GM23338 (cell line): Measurements from ENCODE around the gene USH1G.
"Not testable (repeated sequence)": the region's sequence is repeated elsewhere in the genome, so short reads cannot be mapped to it uniquely, and the experiment has no call there.

Source experiments
- CREB1 ChIP-seq: fragments of 250-450 bp; sonication (Bioruptor Pico); IDR thresholded peaks from 2 replicates; pipeline ENCODE4 v1.5.0; 2020; ENCODE audit warnings: low read depth, mild to moderate bottlenecking, moderate library complexity
- CTCF ChIP-seq, 2 experiments: fragments of 200-600 bp in 1 of 2; sonication (generic) in 1 of 2; conservative IDR thresholded peaks; 2 replicates each; pipeline versions ENCODE4 v1.5.1 to v1.6.1; 2016 to 2017; ENCODE audit warnings: antibody characterized with exemption in 2 of 2, low read depth in 2 of 2, mild to moderate bottlenecking in 2 of 2, moderate library complexity in 1 of 2
- EZH2 ChIP-seq: fragments of 200-600 bp; sonication (generic); IDR thresholded peaks from one replicate; pipeline ENCODE4 v1.8.0; 2017; ENCODE audit warnings: antibody characterized with exemption, mild to moderate bottlenecking, low read depth; ENCODE audit not compliant: unreplicated experiment
- EZH2phosphoT487 ChIP-seq: fragments of 200-600 bp; sonication (generic); IDR thresholded peaks from one replicate; pipeline ENCODE4 v1.8.1; 2018; ENCODE audit warnings: antibody characterized with exemption; ENCODE audit not compliant: unreplicated experiment
- REST ChIP-seq: IDR thresholded peaks from one replicate; pipeline ENCODE4 v1.6.1; 2018; ENCODE audit warnings: antibody characterized with exemption; ENCODE audit not compliant: unreplicated experiment
- ZNF114 ChIP-seq: fragments of 250-450 bp; sonication (Bioruptor Pico); IDR thresholded peaks from 2 replicates; pipeline ENCODE4 v1.5.0; 2020; ENCODE audit warnings: mild to moderate bottlenecking, moderate library complexity
- ZNF331 ChIP-seq: fragments of 250-450 bp; sonication (Bioruptor Pico); IDR thresholded peaks from 2 replicates; pipeline ENCODE4 v1.5.0; 2020; ENCODE audit warnings: low read depth, mild to moderate bottlenecking, moderate library complexity
- TF ChIP-seq, protein P1 (sequence below): IDR thresholded peaks from 2 replicates; pipeline ENCODE4 v1.6.1; 2016; ENCODE audit warnings: antibody characterized with exemption

DNA sequence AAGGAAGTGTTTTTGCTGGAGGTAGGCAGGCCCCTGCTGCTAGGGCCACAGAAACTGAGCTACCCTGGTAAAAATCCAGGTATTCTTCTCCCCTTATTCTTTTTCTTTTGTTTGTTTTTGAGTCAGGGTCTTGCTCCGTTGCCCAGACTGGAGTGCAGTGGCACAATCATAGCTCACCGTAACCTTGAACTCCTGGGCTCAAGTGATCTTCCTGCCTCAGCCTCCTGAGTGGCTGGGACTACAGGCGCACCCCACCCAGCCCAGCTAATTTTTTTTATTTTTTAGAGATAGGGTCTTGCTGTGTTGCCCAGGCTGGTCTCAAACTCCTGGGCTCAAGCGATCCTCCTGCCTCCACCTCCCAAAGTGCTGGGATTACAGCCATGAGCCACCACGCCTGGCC lies 46.4 kb upstream of the USH1G start:
- not testable (repeated sequence) for TF ChIP-seq CTCF (conservative IDR thresholded peaks at IDR 0.05; ENCODE audit: low read depth in 2 of 2); CREB1 (CRISPR knock-in tag); ZNF114 (CRISPR knock-in tag); ZNF331 (CRISPR knock-in tag); REST; EZH2; EZH2phosphoT487
- TF ChIP-seq, protein P1, sequence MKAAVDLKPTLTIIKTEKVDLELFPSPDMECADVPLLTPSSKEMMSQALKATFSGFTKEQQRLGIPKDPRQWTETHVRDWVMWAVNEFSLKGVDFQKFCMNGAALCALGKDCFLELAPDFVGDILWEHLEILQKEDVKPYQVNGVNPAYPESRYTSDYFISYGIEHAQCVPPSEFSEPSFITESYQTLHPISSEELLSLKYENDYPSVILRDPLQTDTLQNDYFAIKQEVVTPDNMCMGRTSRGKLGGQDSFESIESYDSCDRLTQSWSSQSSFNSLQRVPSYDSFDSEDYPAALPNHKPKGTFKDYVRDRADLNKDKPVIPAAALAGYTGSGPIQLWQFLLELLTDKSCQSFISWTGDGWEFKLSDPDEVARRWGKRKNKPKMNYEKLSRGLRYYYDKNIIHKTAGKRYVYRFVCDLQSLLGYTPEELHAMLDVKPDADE, result not testable (repeated sequence)
